KBM-7 (cell line): ENCODE results near the gene GSS.

Source experiments
- DNase-seq: peaks from one replicate; pipeline ENCODE4 v3.0.0-alpha.2; 2015
- in situ Hi-C: fragments of 300-500 bp; cut with MboI; formaldehyde crosslinking; loops from 2 replicates; pipeline ENCODE4 v1.14.3; 2020; ENCODE audit warnings: low sequenced_read_pairs, low pct_unique_long_range_greater_than_20kb, mixed read lengths

GSS gene

DNA sequence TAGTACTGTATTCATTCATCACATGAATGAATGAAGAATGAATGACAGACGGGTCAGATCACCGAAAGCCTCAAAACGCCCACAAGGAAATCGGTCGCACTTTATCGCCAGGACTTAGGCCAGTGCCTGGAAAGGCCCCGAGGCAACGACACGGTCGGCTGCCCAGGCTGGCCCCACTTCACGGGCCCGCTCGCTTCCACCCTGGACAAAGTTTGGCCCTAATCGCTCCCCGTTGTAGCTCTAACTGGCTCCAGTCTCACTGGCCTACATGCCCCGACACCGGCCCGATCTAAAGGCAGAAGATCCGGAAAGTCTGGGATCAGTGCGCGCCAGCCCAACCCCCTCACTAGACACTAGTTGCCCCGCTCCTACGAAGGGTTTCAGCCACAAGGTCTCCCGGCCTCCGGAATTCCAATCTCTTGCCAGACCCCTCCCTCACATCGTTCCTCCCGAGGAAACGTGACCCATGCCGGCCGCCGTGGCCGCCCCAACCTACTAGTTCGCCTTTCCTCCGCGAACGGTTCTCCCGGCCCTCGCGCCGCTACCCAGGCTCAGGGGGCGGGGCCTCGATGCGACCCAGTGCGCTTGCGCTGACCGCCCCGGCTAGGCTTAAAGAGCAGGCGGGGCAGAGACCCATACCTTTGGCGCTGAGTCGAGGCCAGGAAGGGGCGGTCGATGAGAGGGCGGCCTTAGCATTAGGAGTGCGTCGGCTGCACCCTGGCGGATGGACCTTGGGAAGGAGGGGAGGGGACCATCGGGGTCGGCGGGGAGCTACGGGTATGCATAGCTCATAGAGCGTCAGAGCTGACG lies at the start of gene GSS, which contains the start of gene MYH7B:
Gene GSS (minus strand): TSS at position 576 of the 810 bp plus-strand sequence. CDS start 3,954 bp downstream, outside the sequence.
Gene MYH7B (plus strand): TSS at position 638 of the 810 bp plus-strand sequence. CDS start 22,138 bp downstream, outside the sequence.
- DNase-seq = peak; percentile 97
- in situ Hi-C loops = no loop called here

DNA sequence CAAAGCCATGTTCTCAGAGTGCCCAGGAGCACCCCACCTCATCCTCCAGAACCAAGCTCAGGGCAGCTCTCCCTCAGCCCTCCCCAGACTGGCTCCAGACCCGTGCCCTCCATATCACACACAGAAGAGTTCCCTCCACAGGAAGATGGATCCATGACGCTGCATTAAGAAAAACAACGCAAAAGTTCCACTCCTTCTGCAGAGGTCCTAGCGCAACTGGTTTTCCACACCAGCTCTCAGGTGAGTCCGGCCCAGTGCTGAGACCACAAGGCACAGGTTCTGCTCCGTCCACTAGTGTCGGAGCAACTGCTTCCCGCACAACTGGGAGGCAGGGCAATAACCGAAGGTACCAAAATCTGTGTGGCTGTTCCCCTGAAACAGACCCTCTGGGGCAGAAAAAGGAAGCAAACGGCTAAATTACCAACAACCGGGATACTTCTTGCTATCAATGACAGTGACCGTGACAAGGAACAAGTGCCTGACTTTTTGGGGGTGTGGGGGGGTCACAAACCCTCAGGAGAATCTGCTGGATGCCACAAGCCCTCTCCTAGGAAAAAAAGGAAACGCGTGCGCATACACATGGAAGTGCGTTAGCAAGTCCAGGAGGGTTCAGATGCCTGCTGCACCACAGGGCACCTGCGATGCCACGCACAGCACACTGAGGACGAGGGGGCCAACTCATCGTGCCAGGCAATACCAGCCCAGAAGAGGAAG lies 49.3 kb upstream of the GSS start:
- no peak for DNase-seq
- in situ Hi-C loops = no loop called here

DNA sequence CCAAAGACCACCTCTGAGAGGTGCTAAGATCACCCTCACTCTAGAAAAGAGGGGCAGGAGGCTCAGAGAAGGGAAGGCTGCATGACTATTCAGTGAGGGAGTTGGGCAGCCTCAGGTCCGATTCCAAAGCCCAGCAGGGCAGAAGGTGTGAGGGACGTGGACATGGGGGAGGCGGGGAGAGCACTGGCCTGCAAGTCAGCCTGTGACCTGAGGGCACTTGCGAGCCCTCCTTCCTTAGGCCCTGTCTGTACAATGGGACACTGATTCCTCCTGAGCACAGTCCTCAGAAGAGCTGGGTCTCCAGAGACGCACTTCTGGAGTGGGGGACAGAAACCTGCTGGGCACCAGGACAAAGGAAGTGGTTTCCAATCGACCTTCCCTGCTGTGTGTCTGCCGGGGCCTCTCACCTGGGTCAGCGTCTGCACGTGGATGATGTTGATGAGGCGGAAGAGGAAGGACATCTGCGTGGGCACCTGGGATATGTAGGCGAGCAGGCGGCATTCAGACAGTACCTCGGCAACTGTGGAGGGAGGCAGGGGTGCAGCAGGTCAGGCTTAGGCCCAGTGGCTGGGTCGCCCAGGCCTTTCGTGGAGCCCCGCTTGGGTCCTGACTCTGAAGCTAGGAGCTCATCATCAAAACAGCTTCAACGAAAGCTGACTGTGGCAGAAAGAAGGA lies 48.6 kb upstream of the GSS start:
- in situ Hi-C loops = no loop called here
- no peak for DNase-seq

DNA sequence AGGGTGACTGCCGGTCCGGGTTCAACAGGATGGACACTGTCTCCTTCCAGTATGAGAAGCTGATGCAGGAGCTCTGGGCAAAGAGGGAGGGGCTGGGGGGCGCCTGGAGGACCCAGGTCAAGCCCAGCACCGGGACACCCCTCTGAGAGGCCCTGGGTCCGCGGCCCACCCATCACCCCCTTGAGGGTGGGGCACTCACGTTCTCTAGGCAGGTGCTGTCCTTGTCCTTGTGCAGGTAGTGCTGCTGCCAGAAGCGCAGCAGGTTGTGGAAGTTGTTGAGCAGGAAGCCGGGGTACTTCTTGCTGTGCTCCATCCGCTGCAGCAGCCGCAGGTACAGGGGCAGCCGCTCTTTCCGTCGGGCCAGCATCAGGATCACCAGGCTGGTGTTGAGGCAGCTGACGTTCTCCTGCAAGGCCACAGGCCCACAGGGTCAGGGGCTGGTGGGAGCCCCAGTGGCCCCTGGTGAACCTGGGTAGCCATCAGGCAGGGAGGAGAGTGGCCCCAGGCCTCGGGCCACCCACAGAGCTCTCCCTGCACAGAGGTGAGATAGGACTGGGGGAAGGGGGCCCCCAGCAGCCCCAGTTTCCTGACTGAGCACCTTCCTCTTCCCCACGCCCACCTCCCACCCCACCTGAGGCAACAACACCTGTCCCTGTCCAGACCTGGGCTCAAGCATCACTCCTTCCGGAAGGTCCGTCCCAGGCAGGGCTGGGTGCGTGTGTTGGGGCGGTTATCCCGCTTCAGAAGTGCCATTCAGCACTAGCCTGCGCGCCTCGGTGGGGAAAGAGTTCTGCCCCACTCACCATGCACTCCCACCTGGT lies 47.8 kb upstream of the GSS start:
- DNase-seq = no peak

DNA sequence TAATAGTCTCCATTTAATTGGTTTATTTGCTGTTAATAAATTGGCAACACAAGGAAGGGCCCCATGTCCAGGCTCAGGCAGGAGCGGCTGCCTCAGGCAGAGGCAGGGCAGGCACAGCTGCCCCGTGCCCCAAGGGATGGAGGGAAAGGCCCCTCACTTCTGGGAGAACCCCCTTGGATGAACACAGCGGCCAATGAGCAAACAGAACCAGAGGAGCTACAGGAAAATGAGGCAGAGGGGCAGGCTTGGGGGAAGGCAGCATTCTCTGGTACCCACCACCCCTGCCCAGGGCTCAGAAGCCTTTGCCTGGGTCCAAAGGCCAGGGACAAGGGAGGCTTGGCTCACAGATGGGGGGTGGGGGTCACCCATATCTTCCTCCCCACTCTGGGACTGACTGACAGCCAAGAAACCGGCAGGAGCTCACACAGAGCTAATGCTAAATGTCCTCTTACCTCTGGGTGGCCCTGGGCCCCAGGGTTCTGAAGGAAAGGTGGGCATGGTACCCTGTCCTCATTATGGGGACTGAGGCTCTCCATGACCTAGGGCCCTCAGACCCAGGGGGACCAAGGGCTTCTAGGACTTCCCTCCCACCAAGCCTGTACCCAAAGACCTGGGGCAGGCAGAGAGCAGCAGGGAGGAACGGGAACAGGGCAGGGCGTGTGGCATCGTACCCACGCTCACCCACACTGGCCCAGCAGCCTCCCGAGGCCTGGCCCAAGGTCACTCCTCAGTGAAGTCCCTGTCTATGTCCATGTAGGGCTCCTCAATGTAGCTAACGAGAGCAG lies 47.0 kb upstream of the GSS start:
- DNase-seq = no peak
- in situ Hi-C loops = no loop called here

More for the DNA sequence above, 47.8 kb upstream of the GSS start:
- in situ Hi-C loops = no loop called here

DNA sequence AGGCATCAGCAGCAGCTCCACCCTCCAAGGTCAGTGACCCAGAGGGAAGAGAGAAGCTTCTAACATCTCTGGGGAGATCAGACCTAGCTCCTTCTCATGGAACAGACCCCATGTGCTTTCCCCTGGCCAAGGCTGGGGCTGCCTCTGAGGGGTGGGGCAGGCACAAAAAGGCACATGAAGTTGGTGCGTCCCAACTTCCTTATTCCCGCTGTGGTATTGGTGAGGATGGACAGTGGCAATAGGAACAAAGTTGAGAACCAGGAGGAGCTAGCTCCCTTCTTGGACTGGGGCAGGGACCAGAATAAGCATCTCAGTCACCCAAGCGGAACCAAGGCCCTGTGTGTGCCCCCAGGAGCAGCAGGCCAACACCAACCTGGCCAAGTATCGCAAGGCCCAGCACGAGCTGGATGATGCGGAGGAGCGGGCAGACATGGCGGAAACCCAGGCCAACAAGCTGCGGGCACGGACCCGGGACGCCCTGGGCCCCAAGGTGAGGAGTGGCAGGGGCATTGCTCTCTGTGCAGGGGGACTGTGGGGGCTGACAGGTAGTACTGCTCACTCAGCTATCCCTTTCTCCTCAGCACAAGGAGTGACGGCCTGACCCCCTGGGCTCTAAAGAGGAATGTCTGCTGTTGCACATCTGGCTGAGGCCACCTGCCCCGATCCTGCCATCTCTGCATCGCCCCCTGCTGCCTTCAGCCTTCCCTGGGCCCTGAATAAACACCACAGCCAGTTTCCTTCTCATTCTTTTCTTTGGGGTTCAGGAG lies 46.2 kb upstream of the GSS start:
- in situ Hi-C loops = no loop called here
- DNase-seq = peak; percentile 25

DNA sequence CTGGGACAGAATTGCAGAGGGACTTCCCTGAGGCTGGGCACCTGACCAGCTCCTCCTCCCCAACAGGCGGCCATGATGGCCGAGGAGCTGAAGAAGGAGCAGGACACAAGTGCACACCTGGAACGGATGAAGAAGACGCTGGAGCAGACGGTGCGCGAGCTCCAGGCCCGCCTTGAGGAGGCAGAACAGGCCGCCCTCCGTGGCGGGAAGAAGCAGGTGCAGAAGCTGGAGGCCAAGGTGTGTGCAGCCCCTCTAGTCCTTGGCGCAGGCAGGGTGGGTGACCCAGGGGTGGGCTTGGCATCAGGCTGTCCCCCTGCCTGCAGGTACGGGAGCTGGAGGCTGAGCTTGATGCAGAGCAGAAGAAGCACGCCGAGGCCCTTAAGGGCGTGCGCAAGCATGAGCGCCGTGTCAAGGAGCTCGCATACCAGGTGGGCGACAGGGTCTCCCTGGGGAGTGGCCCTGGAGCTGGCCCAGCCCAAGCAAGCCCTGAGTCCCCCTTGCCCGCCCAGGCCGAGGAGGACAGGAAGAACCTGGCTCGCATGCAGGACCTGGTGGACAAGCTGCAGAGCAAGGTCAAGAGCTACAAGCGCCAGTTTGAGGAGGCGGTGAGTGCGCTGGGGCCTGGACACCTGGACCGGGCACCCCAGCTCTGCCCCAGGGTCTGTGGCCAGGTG lies 45.5 kb upstream of the GSS start:
- in situ Hi-C loops = no loop called here

DNA sequence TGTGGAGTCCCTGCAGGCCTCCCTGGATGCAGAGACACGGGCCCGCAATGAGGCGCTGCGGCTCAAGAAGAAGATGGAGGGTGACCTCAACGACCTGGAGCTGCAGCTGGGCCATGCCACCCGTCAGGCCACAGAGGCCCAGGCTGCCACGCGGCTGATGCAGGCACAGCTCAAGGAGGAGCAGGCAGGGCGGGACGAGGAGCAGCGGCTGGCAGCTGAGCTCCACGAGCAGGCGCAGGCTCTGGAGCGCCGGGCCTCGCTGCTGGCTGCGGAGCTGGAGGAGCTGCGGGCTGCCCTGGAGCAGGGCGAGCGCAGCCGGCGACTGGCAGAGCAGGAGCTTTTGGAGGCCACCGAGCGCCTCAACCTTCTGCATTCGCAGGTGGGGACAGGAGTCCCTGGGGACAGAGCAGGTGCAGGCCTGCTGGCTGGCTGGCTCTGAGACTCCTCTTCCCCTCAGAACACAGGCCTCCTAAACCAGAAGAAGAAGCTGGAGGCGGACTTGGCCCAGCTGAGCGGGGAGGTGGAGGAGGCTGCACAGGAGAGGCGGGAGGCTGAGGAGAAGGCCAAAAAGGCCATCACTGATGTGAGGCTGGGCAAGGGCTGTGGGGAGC lies 44.8 kb upstream of the GSS start:
- in situ Hi-C loops = no loop called here
- no peak for DNase-seq

More for the DNA sequence above, 45.5 kb upstream of the GSS start:
- DNase-seq = no peak

DNA sequence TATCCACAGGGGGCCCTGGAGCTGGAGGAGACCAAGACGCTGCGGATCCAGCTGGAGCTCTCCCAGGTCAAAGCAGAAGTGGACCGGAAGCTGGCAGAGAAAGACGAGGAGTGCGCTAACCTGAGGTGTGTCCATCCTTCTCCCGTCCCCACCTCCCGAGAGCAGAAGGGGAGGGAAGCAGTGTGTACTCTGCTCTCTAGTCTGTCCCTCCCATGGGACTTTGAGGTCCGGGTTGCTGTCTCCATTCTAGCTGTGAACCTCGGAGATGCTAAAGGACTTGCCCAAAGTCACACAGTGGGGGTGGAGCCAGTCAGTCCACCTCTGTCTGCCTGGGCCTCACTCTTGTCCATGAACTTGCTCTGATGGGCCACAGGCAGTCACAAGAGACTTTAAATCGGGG lies 44.2 kb upstream of the GSS start:
- in situ Hi-C loops = no loop called here

DNA sequence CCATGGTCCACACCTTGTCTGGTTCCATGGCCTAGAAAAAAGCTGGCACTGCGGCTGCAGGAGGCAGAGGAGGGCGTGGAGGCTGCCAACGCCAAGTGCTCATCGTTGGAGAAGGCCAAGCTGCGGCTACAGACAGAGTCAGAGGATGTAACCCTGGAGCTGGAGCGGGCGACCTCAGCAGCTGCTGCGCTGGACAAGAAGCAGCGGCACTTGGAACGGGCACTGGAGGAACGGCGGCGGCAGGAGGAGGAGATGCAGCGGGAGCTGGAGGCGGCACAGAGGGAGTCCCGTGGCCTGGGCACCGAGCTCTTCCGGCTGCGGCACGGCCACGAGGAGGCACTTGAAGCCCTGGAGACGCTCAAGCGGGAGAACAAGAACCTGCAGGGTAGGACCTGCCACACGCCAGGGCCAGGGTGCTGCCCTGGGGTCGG lies 43.4 kb upstream of the GSS start:
- in situ Hi-C loops = no loop called here
- DNase-seq = no peak

More for the DNA sequence above, 44.2 kb upstream of the GSS start:
- no peak for DNase-seq

DNA sequence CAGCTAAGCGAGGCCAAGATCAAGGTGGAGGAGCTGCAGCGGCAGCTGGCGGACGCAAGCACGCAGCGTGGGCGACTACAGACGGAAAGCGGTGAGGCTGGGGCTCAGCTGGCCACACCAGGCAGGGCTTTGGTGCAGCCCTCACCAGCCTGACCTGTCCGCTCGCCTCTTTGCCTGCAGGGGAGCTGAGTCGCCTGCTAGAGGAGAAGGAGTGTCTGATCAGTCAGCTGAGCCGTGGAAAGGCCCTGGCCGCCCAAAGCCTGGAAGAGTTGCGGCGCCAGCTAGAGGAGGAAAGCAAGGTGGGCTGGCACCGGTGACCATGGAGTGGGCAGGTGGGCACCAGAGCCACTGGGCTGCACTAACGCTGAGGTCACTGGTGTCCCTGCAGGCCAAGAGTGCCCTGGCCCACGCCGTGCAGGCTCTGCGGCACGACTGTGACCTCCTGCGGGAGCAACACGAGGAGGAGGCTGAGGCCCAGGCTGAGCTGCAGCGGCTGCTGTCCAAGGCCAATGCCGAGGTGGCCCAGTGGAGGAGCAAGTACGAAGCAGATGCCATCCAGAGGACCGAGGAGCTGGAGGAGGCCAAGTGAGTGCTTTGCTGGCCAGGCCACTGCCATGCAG lies 42.8 kb upstream of the GSS start:
- in situ Hi-C loops = no loop called here
- DNase-seq = no peak

DNA sequence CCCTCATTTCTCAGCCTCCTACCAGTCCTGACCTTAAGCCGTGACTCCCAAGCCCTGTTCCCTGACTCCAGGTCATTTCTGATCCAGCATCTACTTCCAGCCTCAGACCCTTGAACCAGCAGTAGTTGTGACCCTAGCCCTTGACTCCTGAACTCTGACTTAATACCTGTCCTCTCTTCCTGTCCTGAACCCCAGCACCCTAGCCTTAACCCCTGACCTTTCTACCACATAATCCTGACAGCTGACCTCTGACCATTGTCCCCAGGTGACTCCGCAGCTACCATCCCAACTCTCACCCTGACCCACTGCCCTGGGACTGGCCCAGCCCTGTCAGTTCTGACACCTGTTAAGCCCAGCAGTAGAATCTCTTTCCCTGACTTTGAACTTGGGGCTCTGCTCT lies 42.2 kb upstream of the GSS start:
- no peak for DNase-seq
- in situ Hi-C loops = no loop called here

DNA sequence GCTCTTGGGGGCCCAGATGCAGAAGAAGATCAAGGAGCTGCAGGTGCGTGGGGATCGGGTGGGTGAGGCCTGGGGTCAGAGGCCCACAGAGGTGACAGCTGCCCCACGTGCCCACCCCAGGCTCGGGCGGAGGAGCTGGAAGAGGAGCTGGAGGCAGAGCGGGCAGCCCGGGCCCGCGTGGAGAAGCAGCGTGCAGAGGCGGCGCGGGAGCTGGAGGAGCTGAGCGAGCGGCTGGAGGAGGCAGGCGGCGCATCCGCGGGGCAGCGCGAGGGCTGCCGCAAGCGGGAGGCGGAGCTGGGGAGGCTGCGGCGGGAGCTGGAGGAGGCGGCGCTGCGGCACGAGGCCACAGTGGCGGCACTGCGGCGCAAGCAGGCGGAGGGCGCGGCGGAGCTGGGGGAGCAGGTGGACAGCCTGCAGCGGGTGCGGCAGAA lies 41.5 kb upstream of the GSS start:
- in situ Hi-C loops = no loop called here
- no peak for DNase-seq

DNA sequence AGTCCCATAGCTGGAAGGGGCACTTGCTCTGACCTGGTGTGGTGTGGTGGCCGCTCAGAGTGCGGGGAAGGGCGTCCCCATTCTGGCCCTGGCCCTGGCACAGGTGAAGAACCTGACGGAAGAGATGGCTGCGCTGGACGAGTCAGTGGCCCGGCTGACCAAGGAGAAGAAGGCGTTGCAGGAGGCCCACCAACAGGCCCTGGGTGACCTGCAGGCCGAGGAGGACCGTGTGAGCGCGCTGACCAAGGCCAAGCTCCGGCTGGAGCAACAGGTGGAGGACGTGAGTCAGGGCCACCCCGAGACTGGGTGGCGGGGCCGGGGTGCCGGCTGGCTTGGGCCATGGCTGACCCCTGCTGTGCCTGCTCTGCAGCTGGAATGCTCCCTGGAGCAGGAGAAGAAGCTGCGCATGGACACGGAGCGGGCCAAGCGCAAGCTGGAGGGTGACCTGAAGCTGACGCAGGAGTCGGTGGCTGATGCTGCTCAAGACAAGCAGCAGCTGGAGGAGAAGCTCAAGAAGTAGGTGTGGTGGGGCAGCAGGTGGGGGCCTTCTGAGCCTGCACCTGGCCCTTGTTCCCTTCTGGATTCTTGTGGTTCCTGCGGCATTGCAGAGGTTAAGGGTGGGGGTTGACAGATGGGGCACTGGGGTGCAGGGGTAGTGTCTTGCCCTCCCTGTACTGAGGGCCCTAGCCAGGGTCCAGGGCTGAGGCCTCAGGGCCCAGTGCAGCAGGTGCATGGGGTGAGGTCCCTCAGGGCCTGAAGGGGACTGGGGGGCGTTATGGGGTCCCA lies 40.8 kb upstream of the GSS start:
- in situ Hi-C loops = no loop called here
- no peak for DNase-seq

DNA sequence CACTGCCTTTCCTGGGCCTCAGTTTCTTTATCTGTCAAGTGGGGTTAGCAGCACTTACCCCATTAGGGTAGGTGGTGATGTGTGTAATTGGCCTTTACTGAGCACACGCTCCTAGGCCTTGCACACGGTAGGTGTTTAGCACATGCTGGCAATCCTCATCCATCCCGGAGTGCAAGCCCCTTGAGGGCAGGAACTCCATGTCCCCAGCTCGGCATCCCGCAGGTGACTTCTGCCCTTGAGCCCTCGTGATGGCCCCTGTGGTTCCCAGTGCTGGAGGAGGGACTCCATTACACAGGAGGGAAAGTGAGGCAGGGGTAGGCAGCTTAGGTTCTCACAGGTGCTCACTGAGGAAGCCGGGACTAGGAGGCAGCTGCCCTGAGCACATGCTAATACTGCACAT lies 40.1 kb upstream of the GSS start:
- no peak for DNase-seq
- in situ Hi-C loops = no loop called here

DNA sequence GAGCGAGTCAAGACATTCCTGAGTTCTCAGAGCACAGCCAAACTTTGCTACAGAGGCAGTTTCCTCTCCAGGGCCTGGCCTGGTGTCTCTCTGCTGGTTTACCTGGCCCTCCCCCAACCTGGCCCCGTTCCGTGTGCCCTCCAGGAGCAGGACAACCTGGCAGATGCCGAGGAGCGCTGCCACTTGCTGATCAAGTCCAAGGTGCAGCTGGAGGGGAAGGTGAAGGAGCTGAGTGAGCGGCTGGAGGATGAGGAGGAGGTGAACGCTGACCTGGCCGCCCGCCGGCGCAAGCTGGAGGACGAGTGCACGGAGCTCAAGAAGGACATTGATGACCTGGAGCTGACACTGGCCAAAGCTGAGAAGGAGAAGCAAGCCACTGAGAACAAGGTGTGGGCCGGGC lies 39.6 kb upstream of the GSS start:
- DNase-seq = no peak
- in situ Hi-C loops = no loop called here
